SK-N-SH treated with all-trans-retinoic acid at 6 μM for 48 hours (cell line): ENCODE results near the gene SRSF8.

Experiments
- ATAC-seq: fragments of 200-7000 bp; cut with Tn5 transposase; 3 replicates; pipeline ENCODE4 v1.9.1; 2020; ENCODE audit warnings: mild to moderate bottlenecking, moderate library complexity
- ARNTL ChIP-seq: fragments of 450-650 bp; formaldehyde crosslinking; IDR thresholded peaks from 2 replicates; pipeline ENCODE4 v1.5.0; 2020; ENCODE audit warnings: low read depth, mild to moderate bottlenecking, moderate library complexity, borderline replicate concordance
- BACH2 ChIP-seq: fragments of 250-450 bp; sonication (Bioruptor Pico); IDR thresholded peaks from 2 replicates; pipeline ENCODE4 v1.9.0; 2021; ENCODE audit warnings: mild to moderate bottlenecking, borderline replicate concordance
- CSDC2 ChIP-seq: fragments of 250-450 bp; sonication (Bioruptor Pico); IDR thresholded peaks from 2 replicates; pipeline ENCODE4 v1.5.0; 2020; ENCODE audit warnings: mild to moderate bottlenecking, moderate library complexity
- ESRRG ChIP-seq: fragments of 250-450 bp; sonication (Bioruptor Pico); IDR thresholded peaks from 2 replicates; pipeline ENCODE4 v1.6.1; 2021; ENCODE audit warnings: mild to moderate bottlenecking
- ISL1 ChIP-seq: fragments of 250-450 bp; sonication (Bioruptor Pico); IDR thresholded peaks from 2 replicates; pipeline ENCODE4 v2.1.2; 2022; ENCODE audit warnings: mild to moderate bottlenecking, moderate library complexity
- OSR1 ChIP-seq: fragments of 250-450 bp; sonication (Bioruptor Pico); IDR thresholded peaks from 2 replicates; pipeline ENCODE4 v1.8.0; 2022; ENCODE audit warnings: moderate library complexity, mild to moderate bottlenecking, inconsistent platforms
- PPARA ChIP-seq: fragments of 250-450 bp; sonication (Bioruptor Pico); IDR thresholded peaks from 2 replicates; pipeline ENCODE4 v1.5.0; 2020; ENCODE audit warnings: mild to moderate bottlenecking, borderline replicate concordance
- RARB ChIP-seq: fragments of 250-450 bp; sonication (Bioruptor Pico); IDR thresholded peaks from 2 replicates; pipeline ENCODE4 v1.8.0; 2021; ENCODE audit warnings: mild to moderate bottlenecking, moderate library complexity
- SNAI2 ChIP-seq: fragments of 250-450 bp; sonication (Bioruptor Pico); IDR thresholded peaks from 2 replicates; pipeline ENCODE4 v1.5.0; 2020; ENCODE audit warnings: mild to moderate bottlenecking, moderate library complexity
- TCF4 ChIP-seq: fragments of 250-450 bp; sonication (Bioruptor Pico); IDR thresholded peaks from 2 replicates; pipeline ENCODE4 v1.8.0; 2021; ENCODE audit warnings: mild to moderate bottlenecking, moderate library complexity, borderline replicate concordance
- TOX ChIP-seq: fragments of 250-450 bp; sonication (Bioruptor Pico); IDR thresholded peaks from 2 replicates; pipeline ENCODE4 v1.8.0; 2021; ENCODE audit warnings: mild to moderate bottlenecking, moderate library complexity, borderline replicate concordance
- ZC3H10 ChIP-seq: fragments of 250-450 bp; sonication (Bioruptor Pico); IDR thresholded peaks from 2 replicates; pipeline ENCODE4 v1.5.1; 2021; ENCODE audit warnings: mild to moderate bottlenecking, moderate library complexity
- ZFP3 ChIP-seq: fragments of 250-450 bp; sonication (Bioruptor Pico); IDR thresholded peaks from 2 replicates; pipeline ENCODE4 v1.5.0; 2020; ENCODE audit warnings: mild to moderate bottlenecking, moderate library complexity
- ZNF565 ChIP-seq: fragments of 450-650 bp; formaldehyde crosslinking; conservative IDR thresholded peaks from 2 replicates; pipeline ENCODE4 v1.5.0; 2020; ENCODE audit warnings: low read depth, mild to moderate bottlenecking, moderate library complexity
- ZNF70 ChIP-seq: fragments of 450-650 bp; formaldehyde crosslinking; IDR thresholded peaks from 2 replicates; pipeline ENCODE4 v1.5.0; 2020; ENCODE audit warnings: mild to moderate bottlenecking, moderate library complexity
- ZNF8 ChIP-seq: fragments of 450-650 bp; formaldehyde crosslinking; IDR thresholded peaks from 2 replicates; pipeline ENCODE4 v1.5.0; 2020; ENCODE audit warnings: mild to moderate bottlenecking, moderate library complexity
- TF ChIP-seq, protein P1 (sequence below): fragments of 250-450 bp; sonication (Bioruptor Pico); IDR thresholded peaks from 2 replicates; pipeline ENCODE4 v1.8.0; 2020; ENCODE audit warnings: mild to moderate bottlenecking, moderate library complexity, borderline replicate concordance
- TF ChIP-seq, protein P2 (sequence below): fragments of 250-450 bp; sonication (Bioruptor Pico); IDR thresholded peaks from 2 replicates; pipeline ENCODE4 v1.5.1; 2020; ENCODE audit warnings: low read depth, mild to moderate bottlenecking, moderate library complexity
- TF ChIP-seq, protein P3 (sequence below): fragments of 250-450 bp; sonication (Bioruptor Pico); IDR thresholded peaks from 2 replicates; pipeline ENCODE4 v1.8.0; 2021; ENCODE audit warnings: low read depth, mild to moderate bottlenecking, moderate library complexity, borderline replicate concordance
- TF ChIP-seq, protein P4 (sequence below): fragments of 250-450 bp; sonication (Bioruptor Pico); IDR thresholded peaks from 2 replicates; pipeline ENCODE4 v1.5.1; 2021; ENCODE audit warnings: mild to moderate bottlenecking, moderate library complexity

Gene SRSF8

DNA sequence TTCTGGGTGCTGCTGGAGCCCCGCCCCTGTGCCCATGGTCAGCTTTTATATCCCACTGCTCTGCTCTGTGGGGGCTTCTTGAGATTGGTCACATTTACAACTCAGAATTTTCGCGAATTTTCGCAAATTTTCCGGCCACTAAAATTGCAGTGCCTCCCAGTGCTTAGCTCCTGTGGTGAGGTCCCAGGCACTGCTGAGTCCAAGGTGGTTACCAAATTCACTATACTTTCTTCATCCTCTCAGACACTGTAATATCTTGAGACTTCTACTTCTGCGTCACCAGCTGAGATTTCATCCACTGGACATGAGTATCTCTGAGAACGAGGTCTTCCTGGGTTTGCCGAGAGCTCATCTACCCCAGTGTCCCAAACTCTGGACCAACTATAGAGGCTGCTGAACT, 8.8 kb upstream of the SRSF8 start:
- TF ChIP-seq, protein P1, sequence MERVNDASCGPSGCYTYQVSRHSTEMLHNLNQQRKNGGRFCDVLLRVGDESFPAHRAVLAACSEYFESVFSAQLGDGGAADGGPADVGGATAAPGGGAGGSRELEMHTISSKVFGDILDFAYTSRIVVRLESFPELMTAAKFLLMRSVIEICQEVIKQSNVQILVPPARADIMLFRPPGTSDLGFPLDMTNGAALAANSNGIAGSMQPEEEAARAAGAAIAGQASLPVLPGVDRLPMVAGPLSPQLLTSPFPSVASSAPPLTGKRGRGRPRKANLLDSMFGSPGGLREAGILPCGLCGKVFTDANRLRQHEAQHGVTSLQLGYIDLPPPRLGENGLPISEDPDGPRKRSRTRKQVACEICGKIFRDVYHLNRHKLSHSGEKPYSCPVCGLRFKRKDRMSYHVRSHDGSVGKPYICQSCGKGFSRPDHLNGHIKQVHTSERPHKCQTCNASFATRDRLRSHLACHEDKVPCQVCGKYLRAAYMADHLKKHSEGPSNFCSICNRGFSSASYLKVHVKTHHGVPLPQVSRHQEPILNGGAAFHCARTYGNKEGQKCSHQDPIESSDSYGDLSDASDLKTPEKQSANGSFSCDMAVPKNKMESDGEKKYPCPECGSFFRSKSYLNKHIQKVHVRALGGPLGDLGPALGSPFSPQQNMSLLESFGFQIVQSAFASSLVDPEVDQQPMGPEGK (CRISPR knock-in tag) = no peak
- TF ChIP-seq BACH2 (CRISPR knock-in tag) = no peak
- ATAC-seq = no peak

DNA sequence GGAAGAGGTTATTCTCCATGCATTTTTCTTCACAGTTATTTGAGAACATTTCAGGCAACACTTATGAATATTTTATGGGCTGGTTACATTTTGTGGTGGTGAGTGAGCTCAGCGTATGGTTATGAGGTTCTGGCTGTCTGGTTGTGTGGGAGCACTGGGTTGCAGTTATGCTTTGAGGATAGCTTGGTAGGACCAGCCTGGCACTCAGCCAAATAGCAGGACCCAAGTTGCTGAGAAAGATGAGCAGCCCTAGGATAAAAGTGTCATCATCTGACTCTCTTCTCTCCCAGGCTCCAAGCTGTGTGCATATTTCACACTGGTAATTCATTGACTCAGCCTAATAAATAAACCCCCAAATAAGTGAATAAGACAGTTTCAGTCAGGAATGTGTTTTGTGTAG, 8.1 kb upstream of the SRSF8 start:
- ATAC-seq = no peak
- TF ChIP-seq TCF4 (CRISPR knock-in tag) = no peak
- TF ChIP-seq BACH2 (CRISPR knock-in tag) = no peak

DNA sequence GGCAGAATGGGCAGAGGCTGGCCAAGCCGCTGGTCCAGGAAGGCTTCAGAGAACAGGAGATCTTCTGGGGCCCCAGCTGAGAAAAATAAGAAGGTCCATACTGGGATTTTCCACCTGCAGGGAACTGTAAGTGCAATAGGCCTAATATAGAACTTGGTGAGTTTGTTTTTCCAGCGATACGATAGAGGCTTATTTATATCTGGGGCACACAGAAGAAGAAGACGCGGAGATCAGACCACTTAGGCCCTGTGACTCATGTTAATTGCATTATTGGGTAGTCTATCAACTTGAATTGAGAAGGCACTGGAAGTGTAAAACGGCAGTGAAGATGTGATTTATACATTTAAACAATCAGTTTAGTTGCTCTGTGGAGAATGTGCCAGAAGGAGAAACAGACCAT, 7.7 kb upstream of the SRSF8 start:
- TF ChIP-seq ZC3H10 (CRISPR knock-in tag) (no peak), ISL1 (CRISPR knock-in tag) (no peak), ZNF70 (CRISPR knock-in tag) (no peak), BACH2 (CRISPR knock-in tag) (no peak), ZNF8 (CRISPR knock-in tag) (no peak), SNAI2 (CRISPR knock-in tag) (no peak), ARNTL (CRISPR knock-in tag) (no peak), ESRRG (CRISPR knock-in tag) (no peak), TCF4 (CRISPR knock-in tag) (no peak), ZFP3 (CRISPR knock-in tag) (no peak)
- TF ChIP-seq, protein P2, sequence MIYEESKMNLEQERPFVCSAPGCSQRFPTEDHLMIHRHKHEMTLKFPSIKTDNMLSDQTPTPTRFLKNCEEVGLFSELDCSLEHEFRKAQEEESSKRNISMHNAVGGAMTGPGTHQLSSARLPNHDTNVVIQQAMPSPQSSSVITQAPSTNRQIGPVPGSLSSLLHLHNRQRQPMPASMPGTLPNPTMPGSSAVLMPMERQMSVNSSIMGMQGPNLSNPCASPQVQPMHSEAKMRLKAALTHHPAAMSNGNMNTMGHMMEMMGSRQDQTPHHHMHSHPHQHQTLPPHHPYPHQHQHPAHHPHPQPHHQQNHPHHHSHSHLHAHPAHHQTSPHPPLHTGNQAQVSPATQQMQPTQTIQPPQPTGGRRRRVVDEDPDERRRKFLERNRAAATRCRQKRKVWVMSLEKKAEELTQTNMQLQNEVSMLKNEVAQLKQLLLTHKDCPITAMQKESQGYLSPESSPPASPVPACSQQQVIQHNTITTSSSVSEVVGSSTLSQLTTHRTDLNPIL = no peak
- TF ChIP-seq, protein P3, sequence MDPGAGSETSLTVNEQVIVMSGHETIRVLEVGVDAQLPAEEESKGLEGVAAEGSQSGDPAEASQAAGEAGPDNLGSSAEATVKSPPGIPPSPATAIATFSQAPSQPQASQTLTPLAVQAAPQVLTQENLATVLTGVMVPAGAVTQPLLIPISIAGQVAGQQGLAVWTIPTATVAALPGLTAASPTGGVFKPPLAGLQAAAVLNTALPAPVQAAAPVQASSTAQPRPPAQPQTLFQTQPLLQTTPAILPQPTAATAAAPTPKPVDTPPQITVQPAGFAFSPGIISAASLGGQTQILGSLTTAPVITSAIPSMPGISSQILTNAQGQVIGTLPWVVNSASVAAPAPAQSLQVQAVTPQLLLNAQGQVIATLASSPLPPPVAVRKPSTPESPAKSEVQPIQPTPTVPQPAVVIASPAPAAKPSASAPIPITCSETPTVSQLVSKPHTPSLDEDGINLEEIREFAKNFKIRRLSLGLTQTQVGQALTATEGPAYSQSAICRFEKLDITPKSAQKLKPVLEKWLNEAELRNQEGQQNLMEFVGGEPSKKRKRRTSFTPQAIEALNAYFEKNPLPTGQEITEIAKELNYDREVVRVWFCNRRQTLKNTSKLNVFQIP = no peak
- TF ChIP-seq, protein P4, sequence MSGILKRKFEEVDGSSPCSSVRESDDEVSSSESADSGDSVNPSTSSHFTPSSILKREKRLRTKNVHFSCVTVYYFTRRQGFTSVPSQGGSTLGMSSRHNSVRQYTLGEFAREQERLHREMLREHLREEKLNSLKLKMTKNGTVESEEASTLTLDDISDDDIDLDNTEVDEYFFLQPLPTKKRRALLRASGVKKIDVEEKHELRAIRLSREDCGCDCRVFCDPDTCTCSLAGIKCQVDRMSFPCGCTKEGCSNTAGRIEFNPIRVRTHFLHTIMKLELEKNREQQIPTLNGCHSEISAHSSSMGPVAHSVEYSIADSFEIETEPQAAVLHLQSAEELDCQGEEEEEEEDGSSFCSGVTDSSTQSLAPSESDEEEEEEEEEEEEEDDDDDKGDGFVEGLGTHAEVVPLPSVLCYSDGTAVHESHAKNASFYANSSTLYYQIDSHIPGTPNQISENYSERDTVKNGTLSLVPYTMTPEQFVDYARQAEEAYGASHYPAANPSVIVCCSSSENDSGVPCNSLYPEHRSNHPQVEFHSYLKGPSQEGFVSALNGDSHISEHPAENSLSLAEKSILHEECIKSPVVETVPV (CRISPR knock-in tag) = no peak
- TF ChIP-seq, protein P1 (CRISPR knock-in tag) = no peak
- TF ChIP-seq, all 23 proteins: peak for 0
- no peak for ATAC-seq

DNA sequence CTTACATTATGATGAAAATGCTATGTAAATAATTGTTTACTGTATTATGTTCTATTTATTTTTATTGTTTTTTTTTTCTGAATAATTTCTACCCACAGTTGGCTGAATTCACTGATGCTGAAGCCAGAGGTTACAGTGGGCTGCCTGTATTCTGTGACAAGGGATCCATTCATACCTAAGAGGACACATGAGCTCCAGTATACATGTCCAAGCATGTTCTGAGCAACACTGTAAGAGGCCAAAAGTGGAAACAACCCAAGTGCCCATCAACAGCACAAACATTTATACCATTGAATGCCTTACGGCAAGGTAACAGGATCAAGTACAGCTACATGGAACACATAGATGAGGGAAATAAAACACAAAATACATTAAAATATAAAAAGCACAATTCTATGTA, 1.4 kb upstream of the SRSF8 start:
- no peak for ATAC-seq
- TF ChIP-seq, protein P4 (CRISPR knock-in tag) = no peak
- TF ChIP-seq CSDC2 = no peak
- TF ChIP-seq, protein P2 = no peak
- TF ChIP-seq ZNF8 (CRISPR knock-in tag) = no peak
- TF ChIP-seq ZFP3 (CRISPR knock-in tag) = no peak
- TF ChIP-seq ZNF70 (CRISPR knock-in tag) = no peak
- no peak for TF ChIP-seq TOX (CRISPR knock-in tag)
- no peak for TF ChIP-seq ARNTL (CRISPR knock-in tag)
- TF ChIP-seq PPARA (CRISPR knock-in tag) = no peak
- TF ChIP-seq, protein P3 = no peak
- no peak for TF ChIP-seq ISL1 (CRISPR knock-in tag)
- no peak for TF ChIP-seq ZNF565 (CRISPR knock-in tag)
- no peak for TF ChIP-seq OSR1 (CRISPR knock-in tag)
- TF ChIP-seq RARB = no peak
